Transverse colon (tissue), 3 donors: ENCODE data around the gene ALS2CL.

Experiments
- POLR2A ChIP-seq: fragments of 450-650 bp; IDR thresholded peaks from one replicate; pipeline ENCODE4 v1.6.1; 2016; ENCODE audit warnings: antibody characterized with exemption, mild to moderate bottlenecking, moderate library complexity
- TF ChIP-seq, protein P1 (sequence below), 5 experiments: fragments of 200-600 bp in 3 of 5; fragments of 450-650 bp in 2 of 5; sonication (generic) in 3 of 5; IDR thresholded peaks; 1 replicate in 2 of 5; 2 replicates in 3 of 5; pipeline ENCODE4 v1.5.1; 2016 to 2017; ENCODE audit warnings: antibody characterized with exemption in 5 of 5, inconsistent platforms in 3 of 5, mild to moderate bottlenecking in 2 of 5, moderate library complexity in 1 of 5

DNA sequence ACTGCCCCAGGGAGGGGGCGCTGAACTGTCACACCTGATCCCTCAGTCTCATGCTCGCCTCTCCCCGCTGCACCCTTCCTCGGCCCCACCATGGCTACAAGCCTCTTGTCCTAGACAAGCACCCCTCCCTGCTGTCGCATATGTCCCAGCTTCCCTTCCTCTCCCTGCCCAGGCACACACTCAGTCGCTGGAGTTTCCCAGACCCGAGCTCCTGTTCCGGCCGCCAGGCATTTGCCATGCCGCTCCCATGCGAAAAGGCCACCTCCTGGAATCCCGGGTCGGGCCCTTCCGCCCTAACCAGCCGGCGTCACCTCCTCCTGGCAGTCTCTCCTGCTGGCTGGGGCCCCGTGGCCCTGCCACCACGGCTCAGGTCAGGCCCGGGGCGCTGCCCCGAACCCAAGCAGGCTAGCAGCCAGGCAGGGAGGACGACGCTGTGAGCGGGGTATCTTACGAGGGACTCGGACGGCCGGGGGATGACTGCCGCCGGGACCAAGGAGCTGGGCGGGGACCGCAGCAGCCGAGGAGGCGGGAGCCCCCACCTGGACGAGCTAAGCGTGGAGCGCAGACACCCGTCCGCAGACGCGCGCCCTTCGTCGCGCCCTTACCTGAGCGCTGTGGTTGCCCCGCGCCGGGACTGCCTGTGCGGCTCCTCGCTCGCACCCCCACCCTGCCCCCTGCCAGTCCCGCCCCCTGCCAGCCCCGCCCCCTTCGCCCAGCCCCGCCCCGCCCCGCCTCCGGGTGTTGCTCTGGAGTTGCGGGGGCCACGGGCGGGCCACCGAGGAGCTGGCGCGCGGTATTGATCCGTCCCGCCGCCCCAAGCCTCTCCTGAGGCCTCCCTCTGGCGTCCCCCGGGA lies at the start of gene ALS2CL:
- TF ChIP-seq, protein P1, sequence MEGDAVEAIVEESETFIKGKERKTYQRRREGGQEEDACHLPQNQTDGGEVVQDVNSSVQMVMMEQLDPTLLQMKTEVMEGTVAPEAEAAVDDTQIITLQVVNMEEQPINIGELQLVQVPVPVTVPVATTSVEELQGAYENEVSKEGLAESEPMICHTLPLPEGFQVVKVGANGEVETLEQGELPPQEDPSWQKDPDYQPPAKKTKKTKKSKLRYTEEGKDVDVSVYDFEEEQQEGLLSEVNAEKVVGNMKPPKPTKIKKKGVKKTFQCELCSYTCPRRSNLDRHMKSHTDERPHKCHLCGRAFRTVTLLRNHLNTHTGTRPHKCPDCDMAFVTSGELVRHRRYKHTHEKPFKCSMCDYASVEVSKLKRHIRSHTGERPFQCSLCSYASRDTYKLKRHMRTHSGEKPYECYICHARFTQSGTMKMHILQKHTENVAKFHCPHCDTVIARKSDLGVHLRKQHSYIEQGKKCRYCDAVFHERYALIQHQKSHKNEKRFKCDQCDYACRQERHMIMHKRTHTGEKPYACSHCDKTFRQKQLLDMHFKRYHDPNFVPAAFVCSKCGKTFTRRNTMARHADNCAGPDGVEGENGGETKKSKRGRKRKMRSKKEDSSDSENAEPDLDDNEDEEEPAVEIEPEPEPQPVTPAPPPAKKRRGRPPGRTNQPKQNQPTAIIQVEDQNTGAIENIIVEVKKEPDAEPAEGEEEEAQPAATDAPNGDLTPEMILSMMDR (IDR thresholded peaks at IDR 0.05) = no peak
- TF ChIP-seq POLR2A = peak; percentile 85
